HG03175 (cell line): ENCODE data around the gene CLK2.
A peak's percentile ranks its signal among the peaks of the same experiment; 100 is the strongest.
"Not testable (repeated sequence)": the region's sequence is repeated elsewhere in the genome, so short reads cannot be mapped to it uniquely, and the experiment has no call there.

Source experiments
- ATAC-seq: cut with Tn5 transposase; IDR thresholded peaks from one replicate; pipeline ENCODE4 v1.9.1; 2021; ENCODE audit warnings: mild to moderate bottlenecking, moderate library complexity; ENCODE audit not compliant: unreplicated experiment

The CLK2 gene

GRCh38 chr1:155297384-155297783 lies 24.1 kb upstream of the CLK2 start:
- no peak for ATAC-seq

GRCh38 chr1:155296661-155297060 lies 23.4 kb upstream of the CLK2 start:
- ATAC-seq = no peak

- ATAC-seq = no peak
Observed at GRCh38 chr1:155295942-155296267, 22.6 kb upstream of the CLK2 start.

DNA sequence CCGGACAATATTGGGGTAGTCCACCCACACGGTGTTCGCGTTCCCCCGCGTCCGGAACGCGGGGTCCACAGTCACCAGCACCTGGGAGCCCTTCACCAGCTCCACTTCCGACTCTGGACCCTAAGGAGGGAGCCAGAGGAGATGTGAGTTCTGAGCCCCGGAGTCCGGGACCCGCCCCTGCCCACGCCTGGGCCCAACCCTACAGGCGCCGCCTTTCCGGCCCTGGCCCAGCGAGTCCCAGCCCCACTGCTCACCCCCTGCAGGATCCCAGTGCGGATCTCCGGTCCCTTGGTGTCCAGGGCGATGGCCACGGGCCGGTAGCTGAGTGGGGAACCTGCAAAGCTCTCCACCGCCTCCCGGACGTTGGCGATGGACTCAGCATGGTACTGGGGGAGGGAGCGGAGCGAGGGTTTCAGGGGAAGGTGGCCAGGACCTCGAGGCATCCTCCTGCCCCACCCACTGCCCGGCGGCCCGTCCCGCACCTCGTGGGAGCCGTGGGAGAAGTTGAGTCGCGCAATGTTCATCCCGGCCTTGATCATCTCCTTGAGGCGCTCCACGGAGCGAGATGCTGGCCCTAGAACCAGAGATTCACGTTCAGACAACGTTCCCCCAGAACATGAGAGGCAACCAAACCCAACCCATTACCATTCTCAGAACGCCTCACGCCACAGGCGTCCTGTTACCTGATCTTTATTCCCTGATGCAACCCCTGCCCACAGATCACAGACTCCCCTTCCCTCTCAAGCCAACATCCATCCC lies 22.1 kb upstream of the CLK2 start:
- no peak for ATAC-seq

- no peak for ATAC-seq
Observed at GRCh38 chr1:155294520-155295182, 21.3 kb upstream of the CLK2 start.

- no peak for ATAC-seq
Observed at GRCh38 chr1:155293086-155293749, 19.9 kb upstream of the CLK2 start.

DNA sequence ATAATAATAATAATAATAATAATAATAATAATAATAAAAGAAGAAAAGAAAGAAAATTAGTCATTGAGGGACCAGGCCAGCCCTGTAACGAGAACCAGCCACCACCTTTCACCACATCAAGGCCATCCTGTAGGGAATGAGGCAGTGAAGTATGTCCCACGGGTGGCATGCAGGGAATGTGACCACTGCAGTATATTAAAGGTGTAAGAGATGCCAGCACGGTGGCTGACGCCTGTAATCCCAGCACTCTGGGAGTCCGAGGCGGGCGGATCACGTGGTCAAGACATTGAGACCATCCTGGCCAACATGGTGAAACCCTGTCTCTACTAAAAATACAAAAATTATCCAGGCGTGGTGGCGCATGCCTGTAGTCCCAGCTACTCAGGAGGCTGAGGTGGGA lies 17.7 kb upstream of the CLK2 start:
- ATAC-seq = not testable (repeated sequence)

GRCh38 chr1:155287987-155288543 lies 14.8 kb upstream of the CLK2 start:
- ATAC-seq = no peak

- ATAC-seq = no peak
Observed at GRCh38 chr1:155286544-155286943, 13.2 kb upstream of the CLK2 start.

DNA sequence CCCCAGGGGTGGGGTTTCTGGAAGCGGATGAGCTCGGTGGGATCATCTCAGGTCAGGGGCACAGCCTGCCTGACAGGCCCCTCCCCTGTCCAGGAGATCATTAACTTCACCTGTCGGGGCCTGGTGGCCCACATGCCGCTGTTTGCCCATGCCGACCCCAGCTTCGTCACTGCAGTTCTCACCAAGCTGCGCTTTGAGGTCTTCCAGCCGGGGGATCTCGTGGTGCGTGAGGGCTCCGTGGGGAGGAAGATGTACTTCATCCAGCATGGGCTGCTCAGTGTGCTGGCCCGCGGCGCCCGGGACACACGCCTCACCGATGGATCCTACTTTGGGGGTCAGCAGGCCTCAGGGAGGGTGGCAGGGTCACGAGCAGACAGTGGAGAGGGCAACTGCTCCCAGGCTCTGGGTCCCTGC lies 12.3 kb upstream of the CLK2 start:
- ATAC-seq = no peak

DNA sequence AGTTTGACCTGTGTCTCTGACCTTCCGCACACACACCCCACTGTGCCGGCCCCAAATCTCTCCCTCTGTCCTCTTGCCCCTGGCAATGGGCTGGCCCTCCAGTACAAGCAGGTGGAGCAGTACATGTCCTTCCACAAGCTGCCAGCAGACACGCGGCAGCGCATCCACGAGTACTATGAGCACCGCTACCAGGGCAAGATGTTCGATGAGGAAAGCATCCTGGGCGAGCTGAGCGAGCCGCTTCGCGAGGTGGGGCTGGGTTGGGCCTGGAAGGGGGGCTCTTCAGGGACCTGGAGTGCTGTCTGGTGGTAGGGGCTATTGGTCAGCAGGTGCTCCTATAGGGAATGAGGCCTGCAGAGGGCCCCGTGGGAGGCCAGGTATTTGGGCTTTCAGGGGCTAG lies 11.8 kb upstream of the CLK2 start:
- ATAC-seq = no peak

GRCh38 chr1:155284476-155284875 lies 11.2 kb upstream of the CLK2 start:
- no peak for ATAC-seq

DNA sequence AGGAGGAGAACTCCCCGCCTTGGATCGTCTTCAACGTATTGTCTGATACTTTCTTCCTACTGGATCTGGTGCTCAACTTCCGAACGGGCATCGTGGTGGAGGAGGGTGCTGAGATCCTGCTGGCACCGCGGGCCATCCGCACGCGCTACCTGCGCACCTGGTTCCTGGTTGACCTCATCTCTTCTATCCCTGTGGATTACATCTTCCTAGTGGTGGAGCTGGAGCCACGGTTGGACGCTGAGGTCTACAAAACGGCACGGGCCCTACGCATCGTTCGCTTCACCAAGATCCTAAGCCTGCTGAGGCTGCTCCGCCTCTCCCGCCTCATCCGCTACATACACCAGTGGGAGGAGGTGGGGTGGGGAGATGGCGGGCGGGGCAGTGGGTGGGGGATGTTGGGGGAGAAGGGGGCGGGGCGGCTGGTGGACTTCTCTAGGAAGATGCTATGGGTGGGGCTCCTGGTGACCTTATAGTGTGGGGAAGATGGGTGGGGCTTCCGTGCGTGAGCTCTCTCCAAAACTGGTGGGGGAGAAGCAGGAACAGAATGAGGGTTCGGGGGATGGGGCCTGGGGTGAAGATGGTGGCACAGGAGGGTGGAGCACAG lies 9.3 kb upstream of the CLK2 start:
- no peak for ATAC-seq

- no peak for ATAC-seq
Observed at GRCh38 chr1:155279268-155279667, 6.0 kb upstream of the CLK2 start.

GRCh38 chr1:155278689-155279160 lies 5.4 kb upstream of the CLK2 start:
- ATAC-seq = no peak

DNA sequence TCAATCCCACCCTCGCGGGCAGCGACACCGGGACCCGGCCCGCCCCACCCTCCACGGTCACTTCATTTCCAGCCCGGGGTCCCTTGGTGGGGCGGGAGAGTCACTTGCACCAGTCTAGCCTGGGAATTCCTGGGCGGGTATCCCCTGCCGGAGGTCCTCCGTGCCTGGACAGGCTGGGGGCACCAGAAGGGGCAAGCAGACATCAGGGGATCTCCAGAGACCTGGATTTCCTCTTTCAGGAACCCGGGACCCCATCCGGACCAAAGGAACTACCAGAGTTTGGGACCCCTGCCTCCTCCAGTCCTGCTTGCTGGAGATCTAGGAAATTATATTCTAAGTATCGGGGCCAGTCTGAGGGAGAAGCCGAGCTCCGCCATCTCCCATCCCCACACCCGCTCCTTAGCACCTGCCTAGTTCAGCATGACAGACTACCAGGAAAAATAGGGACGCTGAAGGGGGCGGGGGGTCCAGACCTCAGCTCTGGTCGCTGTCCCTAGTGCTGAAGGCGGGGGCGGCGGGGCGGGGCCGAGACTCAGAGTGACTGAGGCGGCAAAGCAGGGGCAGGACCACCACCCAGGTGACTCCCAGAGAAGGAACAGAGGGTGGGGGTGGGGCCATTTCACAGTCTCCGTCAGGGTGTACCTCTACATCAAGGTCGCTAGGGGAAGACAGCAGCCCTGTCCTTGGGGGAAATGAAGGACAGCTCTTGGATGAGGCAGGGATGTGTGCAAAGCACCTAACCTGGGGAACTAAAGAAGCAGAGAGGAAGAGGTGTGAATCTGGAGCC lies 4.8 kb upstream of the CLK2 start:
- ATAC-seq = no peak

DNA sequence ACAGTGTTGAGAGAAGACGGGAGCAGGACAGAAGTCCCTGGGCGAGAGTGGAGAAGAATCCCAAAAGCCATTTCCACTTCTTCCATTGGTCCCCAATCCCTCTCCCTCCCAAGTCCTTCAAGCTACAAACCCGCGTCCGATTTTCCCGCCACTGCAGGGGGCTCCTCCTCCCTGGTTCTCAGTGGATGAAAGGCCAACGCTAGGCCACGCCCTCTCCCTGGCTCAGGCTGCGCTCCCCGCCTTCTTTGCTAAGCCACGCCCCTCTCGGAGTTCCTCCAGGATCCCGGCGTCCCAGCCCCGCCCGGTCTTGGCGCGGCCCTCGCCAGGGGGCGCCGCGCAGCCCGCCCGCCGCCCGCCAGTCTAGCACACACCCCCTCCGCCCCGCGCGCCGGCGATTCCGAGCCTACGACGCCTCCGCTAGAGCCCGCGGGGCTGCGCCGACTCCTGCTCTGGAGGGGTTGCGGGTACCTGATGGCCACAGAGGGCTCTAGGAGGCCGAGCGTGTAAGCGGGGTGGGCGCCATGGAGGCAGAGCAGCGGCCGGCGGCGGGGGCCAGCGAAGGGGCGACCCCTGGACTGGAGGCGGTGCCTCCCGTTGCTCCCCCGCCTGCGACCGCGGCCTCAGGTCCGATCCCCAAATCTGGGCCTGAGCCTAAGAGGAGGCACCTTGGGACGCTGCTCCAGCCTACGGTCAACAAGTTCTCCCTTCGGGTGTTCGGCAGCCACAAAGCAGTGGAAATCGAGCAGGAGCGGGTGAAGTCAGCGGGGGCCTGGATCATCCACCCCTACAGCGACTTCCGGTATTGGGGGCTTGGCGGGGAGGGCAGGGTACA lies 4.0 kb upstream of the CLK2 start, which contains the start of gene HCN3:
TSS of gene HCN3 (plus strand) at position 394 of the 832 bp plus-strand sequence. CDS start at position 522, 128 bp downstream.
- peak; percentile 65 for ATAC-seq

GRCh38 chr1:155272466-155273342 lies 600 bp downstream of the CLK2 start:
- ATAC-seq = peak; percentile 40

DNA sequence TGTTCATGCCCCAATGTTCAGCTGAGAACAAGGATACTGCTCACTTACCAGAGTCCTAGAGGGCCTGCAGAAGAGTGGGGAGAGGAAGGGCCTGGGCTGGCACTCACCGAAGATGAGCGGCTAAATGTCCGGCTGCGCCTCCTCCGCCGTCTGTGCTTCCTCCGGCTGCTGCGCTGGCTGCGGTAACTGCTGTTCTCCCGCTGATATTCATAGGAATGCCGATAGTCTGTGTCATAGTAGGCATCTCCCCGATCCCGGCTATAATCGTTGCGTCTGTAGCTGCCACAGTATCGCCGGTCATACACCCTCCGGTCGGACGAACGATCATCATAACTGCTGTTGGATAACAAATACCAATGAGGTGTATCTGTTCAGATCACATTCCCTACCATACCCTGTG lies 3.9 kb downstream of the CLK2 start:
- no peak for ATAC-seq
